Measurements from ENCODE around the gene VIPR2. TPM values are rescaled to one million over a fixed set of nuclear protein-coding genes. Genes with fewer than 3 reads are reported as not detected.
"Not testable (repeated sequence)": the region's sequence is repeated elsewhere in the genome, so short reads cannot be mapped to it uniquely, and the experiment has no call there.

The VIPR2 gene
- total and polyA plus RNA-seq, 11 donors = 3.3 to 27.0 (median 18.5) TPM

DNA sequence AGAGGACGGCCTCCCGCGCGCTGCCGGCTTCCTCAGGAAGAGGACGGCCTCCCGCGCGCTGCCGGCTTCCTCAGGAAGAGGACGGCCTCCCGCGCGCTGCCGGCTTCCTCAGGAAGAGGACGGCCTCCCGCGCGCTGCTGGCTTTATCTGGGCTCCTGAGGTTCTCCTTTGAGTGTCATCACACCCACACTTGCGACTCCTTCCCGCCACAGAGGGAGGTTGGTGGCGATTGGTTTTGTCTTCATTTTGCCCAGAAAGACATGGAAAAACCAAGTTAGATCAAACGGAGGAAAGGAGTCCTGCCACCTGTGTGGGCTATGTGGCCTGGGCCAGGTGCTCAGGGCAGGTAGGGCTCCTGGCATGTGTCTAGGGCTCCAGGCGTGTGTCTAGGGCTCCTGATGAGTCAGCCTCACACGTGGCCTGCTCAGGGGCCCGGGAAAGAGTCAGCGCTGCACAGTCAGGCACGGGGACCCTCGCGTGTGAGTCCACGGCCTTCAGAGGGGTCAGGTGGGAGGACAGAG is 138.0 kb downstream of the VIPR2 start:
- H3K4me3 ChIP-seq = no peak overlapping the region
- ATAC-seq (no peak), DNase-seq (peak in 1 of 5 donors; percentile 49)
- H3K27ac ChIP-seq = no peak overlapping the region
- intact Hi-C loops (cut with DNase I) = no loop called here
- no peaks in the 10 kb centered on the region for H3K9me3 ChIP-seq
- no peaks in the 10 kb centered on the region for H3K27me3 ChIP-seq
- peaks cover 0 to 10% (median 0%) of the 10 kb centered on the region in 12 donors for H3K4me1 ChIP-seq
- H3K36me3 ChIP-seq = no peaks in the 10 kb centered on the region
- TF ChIP-seq, protein P1, sequence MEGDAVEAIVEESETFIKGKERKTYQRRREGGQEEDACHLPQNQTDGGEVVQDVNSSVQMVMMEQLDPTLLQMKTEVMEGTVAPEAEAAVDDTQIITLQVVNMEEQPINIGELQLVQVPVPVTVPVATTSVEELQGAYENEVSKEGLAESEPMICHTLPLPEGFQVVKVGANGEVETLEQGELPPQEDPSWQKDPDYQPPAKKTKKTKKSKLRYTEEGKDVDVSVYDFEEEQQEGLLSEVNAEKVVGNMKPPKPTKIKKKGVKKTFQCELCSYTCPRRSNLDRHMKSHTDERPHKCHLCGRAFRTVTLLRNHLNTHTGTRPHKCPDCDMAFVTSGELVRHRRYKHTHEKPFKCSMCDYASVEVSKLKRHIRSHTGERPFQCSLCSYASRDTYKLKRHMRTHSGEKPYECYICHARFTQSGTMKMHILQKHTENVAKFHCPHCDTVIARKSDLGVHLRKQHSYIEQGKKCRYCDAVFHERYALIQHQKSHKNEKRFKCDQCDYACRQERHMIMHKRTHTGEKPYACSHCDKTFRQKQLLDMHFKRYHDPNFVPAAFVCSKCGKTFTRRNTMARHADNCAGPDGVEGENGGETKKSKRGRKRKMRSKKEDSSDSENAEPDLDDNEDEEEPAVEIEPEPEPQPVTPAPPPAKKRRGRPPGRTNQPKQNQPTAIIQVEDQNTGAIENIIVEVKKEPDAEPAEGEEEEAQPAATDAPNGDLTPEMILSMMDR (IDR thresholded peaks at IDR 0.05) = no peak
- TF ChIP-seq POLR2A (IDR thresholded peaks at IDR 0.05) = no peak
- WGBS, 4 donors = 83 to 93% (median 90%) methylated on average over 12 to 31 of the region's 31 CpGs

DNA sequence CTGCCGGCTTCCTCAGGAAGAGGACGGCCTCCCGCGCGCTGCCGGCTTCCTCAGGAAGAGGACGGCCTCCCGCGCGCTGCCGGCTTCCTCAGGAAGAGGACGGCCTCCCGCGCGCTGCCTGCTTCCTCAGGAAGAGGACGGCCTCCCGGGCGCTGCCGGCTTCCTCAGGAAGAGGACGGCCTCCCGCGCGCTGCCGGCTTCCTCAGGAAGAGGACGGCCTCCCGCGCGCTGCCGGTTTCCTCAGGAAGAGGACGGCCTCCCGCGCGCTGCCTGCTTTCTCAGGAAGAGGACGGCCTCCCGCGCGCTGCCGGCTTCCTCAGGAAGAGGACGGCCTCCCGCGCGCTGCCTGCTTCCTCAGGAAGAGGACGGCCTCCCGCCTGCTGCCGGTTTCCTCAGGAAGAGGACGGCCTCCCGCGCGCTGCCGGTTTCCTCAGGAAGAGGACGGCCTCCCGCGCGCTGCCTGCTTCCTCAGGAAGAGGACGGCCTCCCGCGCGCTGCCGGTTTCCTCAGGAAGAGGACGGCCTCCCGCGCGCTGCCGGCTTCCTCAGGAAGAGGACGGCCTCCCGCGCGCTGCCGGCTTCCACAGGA is 138.6 kb downstream of the VIPR2 start:
- WGBS, 4 donors = 88 to 92% methylated on average over 1 to 58 of the region's 69 CpGs; no CpG with 5 or more reads in 2 of the 4 donors
- ATAC-seq; intact Hi-C loops (cut with DNase I); H3K36me3 ChIP-seq; H3K27ac ChIP-seq; H3K27me3 ChIP-seq; H3K9me3 ChIP-seq; H3K4me3 ChIP-seq; DNase-seq; H3K4me1 ChIP-seq: not testable (repeated sequence)

DNA sequence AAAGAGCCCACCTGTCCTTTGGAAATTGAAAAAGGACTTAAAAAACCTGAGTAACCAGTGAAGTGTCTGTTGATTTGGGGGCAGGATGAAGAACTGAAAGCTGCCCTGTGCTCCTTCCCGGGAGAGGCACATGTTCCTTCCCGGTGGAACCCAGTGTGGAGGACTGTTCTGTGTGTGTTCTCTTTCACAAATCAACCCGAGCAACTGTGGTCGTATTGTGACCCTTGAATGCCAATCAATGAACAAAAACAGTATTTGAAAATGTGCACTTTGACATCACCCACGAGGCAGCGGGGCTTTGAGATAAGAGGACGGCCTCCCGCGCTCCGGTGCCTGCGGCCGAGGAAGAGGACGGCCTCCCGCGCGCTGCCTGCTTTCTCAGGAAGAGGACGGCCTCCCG is 139.0 kb downstream of the VIPR2 start:
- Histone ChIP-seq H3K27me3 (no peaks in the 10 kb centered on the region), H3K9me3 (no peaks in the 10 kb centered on the region), H3K27ac (no peak overlapping the region), H3K4me3 (no peak overlapping the region), H3K36me3 (no peaks in the 10 kb centered on the region), H3K4me1 (no peaks in the 10 kb centered on the region)
- no peak for TF ChIP-seq POLR2A (IDR thresholded peaks at IDR 0.05)
- TF ChIP-seq, protein P1 (IDR thresholded peaks at IDR 0.05) = no peak
- no peak for ATAC-seq
- intact Hi-C loops (cut with DNase I) = no loop called here
- 79 to 84% (median 83%) methylated on average over 6 to 18 of the region's 18 CpGs for WGBS, 4 donors
- no peak for DNase-seq

DNA sequence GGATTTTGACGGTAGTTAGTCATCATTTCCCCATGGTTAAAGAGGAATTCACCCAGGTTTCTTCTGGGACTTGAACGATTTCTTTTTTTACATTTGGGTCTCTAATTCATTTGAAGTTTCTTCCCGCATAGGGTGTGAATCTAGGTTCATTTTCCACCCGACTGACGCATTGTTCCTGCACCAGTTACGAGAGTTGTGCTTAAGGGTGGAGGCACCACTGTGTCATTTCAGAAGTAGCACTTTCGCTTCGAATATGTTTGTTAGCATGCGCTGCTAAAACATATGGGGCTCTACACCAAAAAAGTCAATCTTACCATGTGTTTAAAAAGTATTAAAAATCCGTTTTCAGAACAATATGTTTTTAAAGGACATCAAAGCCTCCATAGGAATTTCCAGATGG is 140.3 kb downstream of the VIPR2 start:
- intact Hi-C loops (cut with DNase I) = no loop called here
- H3K4me1 ChIP-seq = no peaks in the 10 kb centered on the region
- no peak overlapping the region for H3K27ac ChIP-seq
- H3K4me3 ChIP-seq = no peak overlapping the region
- TF ChIP-seq, protein P1 (IDR thresholded peaks at IDR 0.05) = no peak
- TF ChIP-seq POLR2A (IDR thresholded peaks at IDR 0.05) = no peak
- no peaks in the 10 kb centered on the region for H3K9me3 ChIP-seq
- 93 to 94% (median 93%) methylated on average over 10 of the region's 10 CpGs for WGBS, 4 donors
- ATAC-seq (no peak), DNase-seq (no peak)
- H3K27me3 ChIP-seq = no peaks in the 10 kb centered on the region
- H3K36me3 ChIP-seq = no peaks in the 10 kb centered on the region

DNA sequence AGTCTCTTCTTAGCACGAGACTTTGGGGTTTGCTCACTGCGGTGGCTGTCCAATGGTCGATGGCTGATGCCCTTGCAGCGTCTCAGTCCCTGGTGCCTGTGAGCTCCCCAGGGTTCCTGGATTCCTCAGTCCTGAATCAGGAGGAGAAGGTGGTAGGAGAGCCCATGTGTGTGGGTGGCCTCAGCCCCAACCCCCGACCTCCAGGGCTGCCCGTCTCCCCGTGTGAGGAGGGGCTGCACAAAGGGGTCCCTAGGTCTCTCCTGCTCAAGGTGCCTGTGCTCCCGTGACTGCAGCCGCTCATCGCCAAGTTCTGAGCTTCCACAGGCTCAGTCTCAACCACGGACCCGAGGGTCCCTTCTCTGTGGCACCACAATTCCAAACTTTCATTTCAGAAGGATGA is 142.9 kb downstream of the VIPR2 start:
- H3K4me3 ChIP-seq = no peak overlapping the region
- H3K27ac ChIP-seq = no peak overlapping the region
- H3K27me3 ChIP-seq = peaks cover 0 to 9% (median 5%) of the 10 kb centered on the region in 9 donors
- TF ChIP-seq, protein P1 (IDR thresholded peaks at IDR 0.05) = no peak
- TF ChIP-seq POLR2A (IDR thresholded peaks at IDR 0.05) = no peak
- H3K36me3 ChIP-seq = no peaks in the 10 kb centered on the region
- 89 to 92% (median 90%) methylated on average over 10 to 12 of the region's 12 CpGs for WGBS, 4 donors
- DNase-seq (no peak), ATAC-seq (no peak)
- intact Hi-C loops (cut with DNase I) = no loop called here
- no peaks in the 10 kb centered on the region for H3K9me3 ChIP-seq
- H3K4me1 ChIP-seq = no peaks in the 10 kb centered on the region
